Activated naive CD4-positive, alpha-beta T cell treated with anti-CD3 and anti-CD28 coated beads, Interleukin-2, amount 10 ng/mL, durations not matched to agents 7 days and 5 days (primary cell): ENCODE results near the gene RXFP3.
"Not testable (repeated sequence)": the region's sequence is repeated elsewhere in the genome, so short reads cannot be mapped to it uniquely, and the experiment has no call there.

Experiments
- CTCF ChIA-PET: fragments of 350-600 bp; sonication (Branson Sonifier 250); formaldehyde crosslinking; loops from one replicate; lab custom pipeline; 2021; ENCODE audit warnings: antibody characterized with exemption; lab: Charles Lee
- DNase-seq: peaks from one replicate; pipeline ENCODE4 v3.0.0-alpha.2; 2020
- H3K27ac Mint-ChIP-seq: one replicate; pipeline ENCODE4 v1.8.0; 2021; ENCODE audit warnings: mild to moderate bottlenecking, moderate library complexity, mixed read lengths
- H3K27me3 Mint-ChIP-seq: one replicate; pipeline ENCODE4 v1.8.0; 2021; ENCODE audit warnings: mild to moderate bottlenecking, mixed read lengths
- H3K36me3 Mint-ChIP-seq: one replicate; pipeline ENCODE4 v1.8.0; 2021; ENCODE audit warnings: mixed read lengths
- H3K4me1 Mint-ChIP-seq: one replicate; pipeline ENCODE4 v1.8.0; 2021; ENCODE audit warnings: mixed read lengths
- H3K4me3 Mint-ChIP-seq: one replicate; pipeline ENCODE4 v1.8.0; 2021; ENCODE audit warnings: mild to moderate bottlenecking, moderate library complexity, mixed read lengths
- H3K9me3 Mint-ChIP-seq: one replicate; pipeline ENCODE4 v1.8.0; 2021; ENCODE audit warnings: mixed read lengths

RXFP3 gene, protein sequence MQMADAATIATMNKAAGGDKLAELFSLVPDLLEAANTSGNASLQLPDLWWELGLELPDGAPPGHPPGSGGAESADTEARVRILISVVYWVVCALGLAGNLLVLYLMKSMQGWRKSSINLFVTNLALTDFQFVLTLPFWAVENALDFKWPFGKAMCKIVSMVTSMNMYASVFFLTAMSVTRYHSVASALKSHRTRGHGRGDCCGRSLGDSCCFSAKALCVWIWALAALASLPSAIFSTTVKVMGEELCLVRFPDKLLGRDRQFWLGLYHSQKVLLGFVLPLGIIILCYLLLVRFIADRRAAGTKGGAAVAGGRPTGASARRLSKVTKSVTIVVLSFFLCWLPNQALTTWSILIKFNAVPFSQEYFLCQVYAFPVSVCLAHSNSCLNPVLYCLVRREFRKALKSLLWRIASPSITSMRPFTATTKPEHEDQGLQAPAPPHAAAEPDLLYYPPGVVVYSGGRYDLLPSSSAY

DNA sequence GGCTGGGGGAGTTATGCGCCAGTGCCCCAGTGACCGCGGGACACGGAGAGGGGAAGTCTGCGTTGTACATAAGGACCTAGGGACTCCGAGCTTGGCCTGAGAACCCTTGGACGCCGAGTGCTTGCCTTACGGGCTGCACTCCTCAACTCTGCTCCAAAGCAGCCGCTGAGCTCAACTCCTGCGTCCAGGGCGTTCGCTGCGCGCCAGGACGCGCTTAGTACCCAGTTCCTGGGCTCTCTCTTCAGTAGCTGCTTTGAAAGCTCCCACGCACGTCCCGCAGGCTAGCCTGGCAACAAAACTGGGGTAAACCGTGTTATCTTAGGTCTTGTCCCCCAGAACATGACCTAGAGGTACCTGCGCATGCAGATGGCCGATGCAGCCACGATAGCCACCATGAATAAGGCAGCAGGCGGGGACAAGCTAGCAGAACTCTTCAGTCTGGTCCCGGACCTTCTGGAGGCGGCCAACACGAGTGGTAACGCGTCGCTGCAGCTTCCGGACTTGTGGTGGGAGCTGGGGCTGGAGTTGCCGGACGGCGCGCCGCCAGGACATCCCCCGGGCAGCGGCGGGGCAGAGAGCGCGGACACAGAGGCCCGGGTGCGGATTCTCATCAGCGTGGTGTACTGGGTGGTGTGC lies at the start of gene RXFP3:
TSS of gene RXFP3 (plus strand) at position 6 of the 636 bp plus-strand sequence. CDS start at position 361, 355 bp downstream.
- H3K27me3 Mint-ChIP-seq: peaks cover 59% of the 10 kb centered on the region

DNA sequence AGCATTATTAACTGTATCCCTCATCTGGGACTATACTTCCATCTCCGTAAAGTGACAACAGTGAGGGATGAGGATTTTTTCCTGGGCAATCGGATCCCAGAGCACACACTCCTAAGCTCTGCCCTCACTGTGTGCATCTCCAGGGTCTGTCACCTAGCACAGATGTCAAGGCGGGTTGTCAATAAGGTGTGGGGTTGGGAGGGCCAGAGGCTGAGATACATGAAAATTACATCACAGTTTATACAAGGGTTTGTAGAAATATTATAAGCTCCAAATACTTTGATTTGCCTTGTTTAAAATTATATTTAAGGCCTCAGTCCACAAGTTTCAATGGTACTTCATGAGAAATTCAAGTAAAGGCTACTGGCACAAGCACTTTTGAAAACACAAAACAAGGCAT lies 48.9 kb upstream of the RXFP3 start:
- no peak overlapping the region for H3K4me3 Mint-ChIP-seq
- H3K36me3 Mint-ChIP-seq: no peaks in the 10 kb centered on the region
- H3K27ac Mint-ChIP-seq: no peak overlapping the region
- no peak for DNase-seq
- peaks cover 3% of the 10 kb centered on the region for H3K4me1 Mint-ChIP-seq
- peaks cover 33% of the 10 kb centered on the region for H3K27me3 Mint-ChIP-seq
- H3K9me3 Mint-ChIP-seq: no peaks in the 10 kb centered on the region
- CTCF ChIA-PET: no interaction called here

More for the DNA sequence above, at the start of gene RXFP3:
- Mint-ChIP-seq H3K9me3 (no peaks in the 10 kb centered on the region), H3K4me1 (peaks cover 3% of the 10 kb centered on the region), H3K4me3 (no peak within 1 kb of the TSS), H3K36me3 (no peaks in the 10 kb centered on the region), H3K27ac (no peak within 1 kb of the TSS)
- no peak for DNase-seq
- CTCF ChIA-PET: interaction anchor here (2.9 to 3.0 kb wide), 3 partner anchors 27 to 348 kb away, joined by 14 to 33 read pairs (median 17); no protein-coding TSS in a partner anchor

DNA sequence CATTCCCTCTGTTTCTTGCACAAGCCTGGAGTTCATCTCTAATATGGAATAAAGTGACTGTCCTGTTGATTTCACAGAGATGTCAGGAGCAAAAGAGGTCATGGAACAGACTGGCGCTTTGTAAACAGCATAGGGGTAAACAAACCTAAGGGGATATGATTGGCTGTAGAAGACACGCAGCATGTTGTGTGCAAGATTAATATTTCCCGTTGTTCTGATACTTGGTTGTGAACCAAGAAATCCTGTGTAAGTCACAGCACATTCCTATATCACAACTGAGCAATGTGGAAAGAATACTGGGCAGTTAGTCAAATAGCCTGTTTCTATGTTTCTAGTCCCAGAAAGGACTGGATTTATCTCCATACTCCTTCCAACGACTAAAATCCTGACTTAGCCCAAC lies 47.6 kb upstream of the RXFP3 start:
- no peak overlapping the region for H3K27ac Mint-ChIP-seq
- no peaks in the 10 kb centered on the region for H3K9me3 Mint-ChIP-seq
- H3K4me1 Mint-ChIP-seq: peaks cover 3% of the 10 kb centered on the region
- no peaks in the 10 kb centered on the region for H3K36me3 Mint-ChIP-seq
- no peak for DNase-seq
- H3K27me3 Mint-ChIP-seq: peaks cover 46% of the 10 kb centered on the region
- no peak overlapping the region for H3K4me3 Mint-ChIP-seq
- CTCF ChIA-PET: no interaction called here

DNA sequence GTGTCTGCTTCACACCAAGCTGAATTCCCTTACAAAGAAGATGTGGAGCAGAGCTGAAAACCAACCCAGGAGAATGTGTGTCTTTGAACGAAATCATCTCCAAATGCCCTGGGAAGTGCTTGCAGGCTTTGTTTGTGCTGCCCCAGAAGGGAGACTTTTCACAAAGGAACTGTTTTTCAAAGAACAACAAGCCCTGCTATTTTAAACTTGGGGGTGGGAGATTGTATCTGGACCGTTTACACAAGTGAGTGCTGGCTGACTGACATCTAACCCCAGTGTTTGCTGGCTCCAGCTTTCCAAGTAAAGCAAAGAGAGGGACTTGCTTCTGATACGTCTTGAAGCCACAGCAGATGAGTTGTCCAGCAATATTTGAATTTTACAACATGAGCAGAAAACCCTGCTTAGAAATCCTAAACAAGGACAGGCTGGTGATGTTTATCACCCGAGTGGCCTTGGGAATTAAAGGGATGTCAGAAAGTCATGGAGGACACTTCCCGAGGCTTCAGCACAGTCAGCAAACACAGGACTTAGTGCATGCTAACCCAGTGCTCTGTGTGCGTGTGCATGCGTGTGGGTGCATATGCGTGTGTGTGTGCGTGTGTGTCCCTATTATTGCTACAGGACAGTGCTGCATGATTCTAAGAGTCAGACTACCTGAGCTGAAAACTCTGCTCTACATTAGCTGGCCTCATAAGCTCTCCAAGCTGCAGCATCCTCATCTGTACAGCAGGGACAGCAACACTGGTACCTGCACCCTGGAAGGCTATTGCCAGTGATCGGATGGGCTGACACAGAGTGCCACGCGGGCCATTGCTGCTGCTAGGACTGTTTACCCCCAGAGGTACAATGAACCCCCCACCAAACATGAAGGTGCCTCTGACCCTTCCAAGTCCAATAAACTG lies 45.8 kb upstream of the RXFP3 start:
- H3K9me3 Mint-ChIP-seq: no peaks in the 10 kb centered on the region

DNA sequence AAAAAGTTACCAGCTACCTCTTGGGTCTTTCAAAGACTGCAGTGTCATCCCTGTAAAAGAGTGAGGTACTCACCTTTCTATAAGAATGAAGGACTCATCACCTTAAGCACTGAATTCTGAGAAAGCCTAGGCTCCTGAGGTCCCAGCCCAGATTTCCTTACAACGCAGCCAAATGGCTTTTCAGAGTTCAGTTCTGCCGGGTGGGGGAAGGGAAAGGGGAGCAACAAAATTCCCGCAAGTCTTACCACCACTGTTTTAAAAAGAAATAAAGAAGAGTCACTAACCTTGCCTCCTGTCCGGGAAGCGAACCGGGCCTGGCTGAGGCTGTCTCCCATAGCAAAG lies 44.8 kb upstream of the RXFP3 start:
- H3K9me3 Mint-ChIP-seq: no peaks in the 10 kb centered on the region
- H3K4me3 Mint-ChIP-seq: no peak overlapping the region
- peaks cover 49% of the 10 kb centered on the region for H3K27me3 Mint-ChIP-seq
- H3K27ac Mint-ChIP-seq: no peak overlapping the region
- H3K36me3 Mint-ChIP-seq: no peaks in the 10 kb centered on the region
- CTCF ChIA-PET: no interaction called here
- peaks cover 3% of the 10 kb centered on the region for H3K4me1 Mint-ChIP-seq
- no peak for DNase-seq

More for the DNA sequence above, 45.8 kb upstream of the RXFP3 start:
- CTCF ChIA-PET: no interaction called here
- peaks cover 3% of the 10 kb centered on the region for H3K4me1 Mint-ChIP-seq
- no peak overlapping the region for H3K27ac Mint-ChIP-seq
- DNase-seq: no peak
- no peak overlapping the region for H3K4me3 Mint-ChIP-seq
- H3K36me3 Mint-ChIP-seq: no peaks in the 10 kb centered on the region
- peaks cover 53% of the 10 kb centered on the region for H3K27me3 Mint-ChIP-seq

DNA sequence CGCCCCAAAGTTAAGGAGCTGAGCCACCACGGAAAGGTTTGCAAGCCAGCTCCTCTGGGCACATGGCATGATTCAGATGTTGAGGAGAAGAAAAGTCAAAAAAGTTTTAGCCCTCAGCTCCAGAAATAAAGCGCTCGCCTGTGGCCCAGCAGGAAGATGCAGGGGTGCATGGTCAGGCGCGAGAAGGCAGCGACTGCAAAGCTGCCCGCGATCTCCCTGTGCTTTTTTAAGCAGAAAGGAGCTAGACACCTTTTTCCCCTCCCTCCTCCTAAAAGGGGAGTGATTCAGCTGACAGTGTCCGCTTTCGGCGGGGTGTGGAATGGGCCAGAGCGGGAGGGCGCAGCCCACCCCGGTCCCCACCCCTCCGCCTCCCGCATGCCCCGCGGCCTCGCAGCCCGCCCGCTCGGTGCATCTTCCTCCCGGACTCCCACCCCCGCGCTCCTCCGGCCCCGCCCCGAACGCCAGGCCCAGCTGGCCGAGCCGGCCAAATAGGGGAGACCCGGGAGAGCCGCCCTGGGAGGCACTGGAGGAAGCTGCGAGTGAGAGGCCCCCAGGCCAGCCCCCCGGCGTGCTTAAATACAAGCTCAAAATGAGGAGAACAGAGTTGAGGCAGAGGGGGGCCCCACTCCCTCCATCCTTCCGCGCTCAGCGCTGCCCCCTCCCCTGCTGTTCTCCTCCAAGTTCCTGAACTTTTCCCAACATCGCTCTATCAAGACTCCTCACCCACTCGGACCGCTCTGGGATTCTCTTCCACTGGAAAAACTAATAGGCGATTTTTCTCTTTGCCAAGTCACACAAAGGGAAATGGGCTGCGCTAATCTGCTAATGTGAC lies 44.2 kb upstream of the RXFP3 start, which contains the start of gene ADAMTS12:
TSS of gene ADAMTS12 (minus strand) at position 203 of the 832 bp plus-strand sequence. CDS start at position 69, 134 bp downstream.
- DNase-seq: no peak
- H3K36me3 Mint-ChIP-seq: no peaks in the 10 kb centered on the region
- peaks cover 49% of the 10 kb centered on the region for H3K27me3 Mint-ChIP-seq
- no peak within 1 kb of the TSS for H3K27ac Mint-ChIP-seq
- peaks cover 3% of the 10 kb centered on the region for H3K4me1 Mint-ChIP-seq
- no peaks in the 10 kb centered on the region for H3K9me3 Mint-ChIP-seq
- no peak within 1 kb of the TSS for H3K4me3 Mint-ChIP-seq
- CTCF ChIA-PET: no interaction called here

DNA sequence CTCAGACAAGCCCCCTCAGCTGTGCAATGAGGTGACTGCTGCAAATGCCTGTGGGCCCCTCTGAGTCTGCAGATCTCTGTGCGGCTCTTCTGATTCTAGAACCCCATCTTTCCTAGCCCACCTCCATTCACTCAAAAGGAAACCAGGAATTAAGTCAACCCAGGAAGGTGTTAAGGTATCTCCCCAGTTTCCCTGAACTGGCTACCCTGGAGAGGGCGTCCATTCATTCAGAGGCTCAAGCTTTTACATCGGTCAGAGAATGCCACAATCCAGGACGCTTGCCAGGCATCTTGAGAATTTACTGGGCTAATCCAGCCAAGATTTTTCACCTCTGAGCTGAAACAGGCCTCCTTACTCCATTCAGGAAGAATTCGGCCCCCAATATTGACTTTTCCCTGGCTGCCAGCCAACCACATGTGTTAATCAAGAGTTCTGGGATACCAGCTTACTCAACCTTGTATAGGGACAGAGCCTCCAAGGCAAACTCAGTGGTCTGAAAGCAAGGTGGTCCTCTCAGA lies 43.5 kb upstream of the RXFP3 start:
- CTCF ChIA-PET: no interaction called here
- H3K36me3 Mint-ChIP-seq: no peaks in the 10 kb centered on the region

DNA sequence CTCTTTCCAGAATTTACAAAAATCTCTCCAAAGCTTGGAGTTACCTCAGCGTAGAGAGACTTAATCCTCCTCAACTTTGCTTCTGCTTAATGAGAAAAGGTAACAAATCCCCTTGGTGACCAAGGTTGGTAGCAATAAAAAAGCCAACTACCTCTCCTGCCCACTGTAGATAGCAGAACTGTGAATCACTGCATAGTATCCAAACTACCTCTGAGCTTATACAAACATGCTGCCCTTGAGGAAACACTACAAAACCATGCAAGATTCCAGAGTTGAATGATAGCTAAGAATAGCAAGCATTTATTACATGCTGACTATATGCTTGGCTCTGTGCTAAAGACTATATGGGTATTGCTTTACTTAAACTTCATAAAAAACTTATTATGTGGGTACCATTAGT lies 41.6 kb upstream of the RXFP3 start:
- Mint-ChIP-seq H3K9me3 (no peaks in the 10 kb centered on the region), H3K36me3 (no peaks in the 10 kb centered on the region), H3K27me3 (peaks cover 48% of the 10 kb centered on the region), H3K4me3 (no peak overlapping the region), H3K4me1 (peaks cover 3% of the 10 kb centered on the region), H3K27ac (no peak overlapping the region)
- no peak for DNase-seq
- CTCF ChIA-PET: no interaction called here

More for the DNA sequence above, 43.5 kb upstream of the RXFP3 start:
- no peak overlapping the region for H3K27ac Mint-ChIP-seq
- DNase-seq: no peak
- H3K4me3 Mint-ChIP-seq: no peak overlapping the region
- no peaks in the 10 kb centered on the region for H3K9me3 Mint-ChIP-seq
- H3K4me1 Mint-ChIP-seq: peaks cover 3% of the 10 kb centered on the region
- H3K27me3 Mint-ChIP-seq: peaks cover 49% of the 10 kb centered on the region

DNA sequence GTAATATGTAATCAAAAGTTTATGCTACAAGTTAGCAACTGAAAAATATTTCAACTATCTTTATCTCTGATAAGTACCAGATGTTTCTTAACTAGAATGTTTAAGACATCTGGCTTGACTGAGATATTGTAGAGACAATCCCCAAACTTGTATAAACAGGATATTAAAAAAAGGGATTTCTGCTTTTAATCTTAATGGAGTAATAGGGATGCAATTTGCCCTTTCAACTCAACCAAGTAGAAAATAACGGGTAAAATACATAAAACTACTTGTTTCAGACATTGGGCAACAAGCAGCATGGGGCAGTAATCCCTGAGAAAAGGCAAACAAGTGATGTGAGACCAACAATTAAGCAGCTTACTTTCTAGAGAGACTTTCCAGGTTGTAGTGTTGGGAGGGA lies 35.0 kb upstream of the RXFP3 start:
- Mint-ChIP-seq H3K36me3 (no peaks in the 10 kb centered on the region), H3K9me3 (peaks cover 7% of the 10 kb centered on the region)
- CTCF ChIA-PET: no interaction called here

DNA sequence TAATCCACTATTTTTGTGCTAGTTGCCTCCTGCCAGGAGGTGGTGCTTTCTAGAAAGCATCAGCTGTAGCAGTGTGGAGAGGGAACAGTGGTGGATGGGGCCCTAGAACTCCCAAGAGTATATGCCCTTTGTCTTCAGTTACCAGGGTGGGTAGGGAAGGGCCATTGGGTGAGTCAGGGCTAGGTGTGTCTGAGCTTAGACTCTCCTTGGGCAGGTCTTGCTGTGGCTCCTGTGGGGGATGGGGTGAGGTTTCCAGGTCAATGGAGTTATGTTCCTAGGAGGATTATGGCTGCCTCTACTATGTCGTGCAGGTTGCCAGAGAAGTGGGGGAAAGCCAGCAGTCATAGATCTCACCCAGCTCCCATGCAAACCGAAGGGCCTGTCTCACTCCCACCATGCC lies 33.1 kb upstream of the RXFP3 start:
- Mint-ChIP-seq H3K9me3 (peaks cover 22% of the 10 kb centered on the region), H3K36me3 (no peaks in the 10 kb centered on the region), H3K4me1 (no peaks in the 10 kb centered on the region), H3K27ac (no peak overlapping the region), H3K27me3 (peaks cover 7% of the 10 kb centered on the region), H3K4me3 (no peak overlapping the region)
- DNase-seq: no peak
- CTCF ChIA-PET: no interaction called here

More for the DNA sequence above, 35.0 kb upstream of the RXFP3 start:
- no peak overlapping the region for H3K27ac Mint-ChIP-seq
- no peak for DNase-seq
- H3K4me1 Mint-ChIP-seq: no peaks in the 10 kb centered on the region
- H3K4me3 Mint-ChIP-seq: no peak overlapping the region
- H3K27me3 Mint-ChIP-seq: peaks cover 7% of the 10 kb centered on the region

DNA sequence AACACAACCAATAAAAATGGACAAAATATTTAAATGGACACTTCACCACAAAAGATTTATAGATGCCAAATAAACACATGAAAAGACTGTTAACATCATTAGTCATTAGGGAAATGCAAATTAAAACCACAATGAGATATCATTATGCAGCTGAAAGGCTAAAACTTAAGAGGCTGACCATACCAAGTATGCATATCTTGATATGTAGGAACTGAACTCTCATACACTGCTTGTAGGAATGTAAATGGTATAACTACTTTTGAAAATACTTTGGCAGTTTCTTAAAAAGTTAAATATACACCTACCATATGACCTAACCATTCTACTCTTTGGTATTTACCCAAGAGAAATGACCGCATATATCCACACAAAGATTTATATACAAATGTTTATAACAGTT lies 30.8 kb upstream of the RXFP3 start:
- Mint-ChIP-seq H3K9me3 (peaks cover 22% of the 10 kb centered on the region), H3K27me3 (peaks cover 7% of the 10 kb centered on the region), H3K4me1 (no peaks in the 10 kb centered on the region), H3K36me3 (no peaks in the 10 kb centered on the region), H3K4me3 (no peak overlapping the region), H3K27ac (no peak overlapping the region)
- DNase-seq: no peak
- CTCF ChIA-PET: no interaction called here

DNA sequence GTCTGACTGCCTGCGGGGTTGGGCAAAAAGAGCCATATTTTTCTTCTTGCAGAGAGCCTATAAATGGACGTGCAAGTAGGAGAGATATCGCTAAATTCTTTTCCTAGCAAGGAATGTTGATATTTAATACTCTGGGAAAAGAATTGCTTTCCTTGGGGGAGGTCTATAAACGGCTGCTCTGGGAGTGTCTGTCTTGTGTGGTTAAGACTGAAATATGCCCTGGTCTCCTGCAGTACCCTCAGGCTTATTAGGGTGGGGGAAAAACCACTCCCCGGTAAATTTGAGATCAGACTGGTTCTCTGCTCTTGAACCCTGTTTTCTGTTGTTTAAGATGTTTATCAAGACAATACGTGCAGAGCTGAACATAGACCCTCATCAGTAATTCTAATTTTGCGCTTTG lies 29.9 kb upstream of the RXFP3 start:
- H3K27ac Mint-ChIP-seq, H3K4me3 Mint-ChIP-seq, H3K4me1 Mint-ChIP-seq, CTCF ChIA-PET, H3K36me3 Mint-ChIP-seq, H3K27me3 Mint-ChIP-seq, DNase-seq: not testable (repeated sequence)
- H3K9me3 Mint-ChIP-seq: peaks cover 22% of the 10 kb centered on the region

DNA sequence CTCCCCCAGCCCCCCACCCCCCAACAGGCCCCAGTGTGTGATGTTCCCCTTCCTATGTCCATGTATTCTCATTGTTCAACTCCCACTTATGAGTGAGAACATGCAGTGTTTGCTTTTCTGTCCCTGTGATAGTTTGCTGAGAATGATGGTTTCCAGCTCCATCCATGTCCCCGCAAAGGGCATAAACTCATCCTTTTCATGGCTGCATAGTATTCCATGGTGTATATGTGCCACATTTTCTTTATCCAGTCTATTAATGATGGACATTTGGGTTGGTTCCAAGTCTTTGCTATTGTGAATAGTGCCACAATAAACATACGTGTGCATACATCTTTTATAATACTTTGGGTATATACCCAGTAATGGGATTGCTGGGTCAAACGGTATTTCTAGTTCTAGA lies 21.3 kb upstream of the RXFP3 start:
- H3K27ac Mint-ChIP-seq, H3K27me3 Mint-ChIP-seq, DNase-seq, CTCF ChIA-PET, H3K36me3 Mint-ChIP-seq, H3K4me1 Mint-ChIP-seq, H3K4me3 Mint-ChIP-seq: not testable (repeated sequence)
- H3K9me3 Mint-ChIP-seq: peaks cover 12% of the 10 kb centered on the region
